GM18951 (cell line): ENCODE results near the gene HCRT.
"Not testable (repeated sequence)": the region's sequence is repeated elsewhere in the genome, so short reads cannot be mapped to it uniquely, and the experiment has no call there.

Source experiments
- POLR2A ChIP-seq: IDR thresholded peaks from 4 replicates; pipeline ENCODE4 v1.6.1; 2011; ENCODE audit warnings: mild to moderate bottlenecking; ENCODE audit not compliant: insufficient read length, insufficient read depth; ENCODE audit errors: extremely low read depth
- in situ Hi-C: fragments of 300-500 bp; cut with MboI; formaldehyde crosslinking; loops from one replicate; pipeline ENCODE4 v1.12.0; 2022; ENCODE audit warnings: low sequenced_read_pairs, mixed read lengths, inconsistent platforms; ENCODE audit not compliant: unreplicated experiment

HCRT gene

DNA sequence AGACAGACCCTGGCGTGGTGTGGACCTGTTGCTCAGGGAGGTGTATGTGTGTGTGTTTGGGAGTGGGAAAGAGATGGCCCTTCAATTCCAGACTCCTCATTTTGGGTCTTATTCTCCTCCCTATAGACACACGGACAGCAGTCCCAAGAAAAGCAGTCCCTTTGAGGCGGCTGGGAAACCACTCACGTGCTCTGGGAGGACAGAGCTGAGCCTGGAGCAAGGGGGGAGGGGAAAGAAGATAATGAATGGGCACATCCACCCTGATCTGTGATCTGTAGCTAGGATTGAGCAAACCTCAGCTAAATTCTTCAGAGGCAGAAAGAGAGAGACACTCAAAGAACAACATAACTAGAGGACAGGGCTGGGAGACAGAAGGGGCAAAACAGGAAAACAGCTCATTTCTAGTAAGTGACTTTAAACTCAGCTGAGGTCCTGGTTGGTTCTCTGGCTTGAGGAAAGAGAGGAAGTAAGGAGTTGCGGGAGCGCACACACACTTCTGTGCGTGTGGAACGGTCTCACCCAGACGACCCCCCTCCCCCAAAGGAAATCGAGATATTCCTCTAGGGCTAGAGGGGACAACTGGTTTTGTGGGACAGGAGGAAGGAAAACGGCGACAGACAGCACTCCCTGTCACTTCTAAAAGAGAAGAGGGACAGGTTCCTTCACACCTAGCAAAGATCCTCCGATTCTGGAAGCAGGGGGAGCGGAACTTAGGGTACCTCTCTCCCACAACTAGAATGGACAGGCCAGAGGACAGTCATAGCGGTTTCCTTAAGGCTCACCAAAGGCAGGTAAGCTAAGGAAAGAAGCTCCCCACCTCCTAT lies 31.1 kb downstream of the HCRT start:
- in situ Hi-C loops: no loop called here
- no peak for TF ChIP-seq POLR2A

DNA sequence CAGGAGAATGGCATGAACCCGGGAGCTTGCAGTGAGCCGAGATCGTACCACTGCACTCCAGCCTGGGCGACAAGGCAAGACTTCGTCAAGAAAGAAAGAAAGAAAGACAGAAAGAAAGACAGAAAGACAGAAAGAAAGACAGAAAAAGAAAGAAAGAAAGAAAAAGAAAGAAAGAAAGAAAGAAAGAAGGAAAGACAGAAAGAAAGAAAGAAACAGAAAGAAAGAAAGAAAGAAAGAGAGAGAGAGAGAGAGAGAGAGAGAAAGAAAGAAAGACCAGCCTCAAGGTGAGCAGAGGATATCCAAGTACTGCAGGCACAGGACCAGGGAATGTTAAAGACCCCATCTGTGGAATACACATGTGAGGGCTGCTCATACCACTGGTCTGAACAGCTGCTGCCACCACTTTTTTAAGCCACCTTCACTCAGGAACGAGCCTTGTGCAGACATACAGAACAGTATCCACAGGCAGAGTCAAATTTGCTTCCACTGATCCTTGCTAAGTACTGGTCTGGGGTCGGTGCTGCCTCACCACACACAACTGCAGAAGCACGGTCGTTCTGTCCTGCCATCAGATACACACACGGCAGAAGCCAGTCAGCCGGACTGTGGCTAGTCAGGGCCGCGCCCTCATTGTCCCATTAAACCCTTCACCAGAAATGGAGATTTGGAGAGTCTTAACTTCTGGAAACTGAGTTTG lies 38.2 kb downstream of the HCRT start:
- in situ Hi-C loops: no loop called here
- no peak for TF ChIP-seq POLR2A

DNA sequence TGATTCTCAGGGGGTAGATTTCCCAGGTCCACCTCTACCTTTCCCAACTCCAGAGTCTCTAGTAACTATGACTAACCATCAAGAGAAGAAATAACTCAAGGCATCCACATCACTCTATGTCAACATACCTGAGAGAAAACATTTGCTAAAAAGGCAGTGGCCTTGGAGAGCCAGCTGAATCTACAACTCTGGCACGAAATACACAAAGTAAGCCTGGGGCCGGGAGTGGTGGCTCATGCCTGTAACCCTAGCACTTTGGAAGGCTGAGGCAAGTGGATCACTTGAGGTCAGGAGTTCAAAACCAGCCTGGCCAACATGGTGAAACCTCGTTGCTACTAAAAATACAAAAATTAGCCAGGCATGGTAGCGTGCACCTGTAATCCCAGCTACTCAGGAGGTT lies 42.1 kb downstream of the HCRT start:
- in situ Hi-C loops: not testable (repeated sequence)

DNA sequence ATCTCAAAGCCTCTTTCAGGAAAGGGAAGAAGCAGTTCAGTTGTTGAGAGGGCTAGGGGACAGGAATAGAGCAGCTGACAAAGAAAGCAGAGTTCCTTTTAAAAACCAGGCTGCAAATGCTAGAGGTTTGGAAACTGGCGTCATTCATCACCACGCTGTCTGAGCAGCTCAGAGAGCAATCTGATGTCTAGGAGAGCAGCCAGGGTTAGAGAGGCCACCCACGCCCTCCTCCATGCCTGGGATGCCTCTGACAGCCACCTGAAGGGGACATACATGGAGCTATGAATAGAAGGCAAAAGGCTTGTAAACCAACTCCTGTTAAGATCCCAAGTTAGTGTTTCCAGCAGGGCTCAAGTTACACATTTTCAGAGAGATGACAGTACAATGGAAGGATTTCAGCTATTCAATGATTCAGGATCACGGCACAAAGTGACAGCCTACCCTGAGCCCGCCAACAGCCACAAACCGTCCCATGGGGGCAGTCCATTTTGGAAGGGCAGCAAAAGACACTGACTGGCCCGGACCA lies 42.8 kb downstream of the HCRT start:
- no peak for TF ChIP-seq POLR2A
- in situ Hi-C loops: no loop called here

DNA sequence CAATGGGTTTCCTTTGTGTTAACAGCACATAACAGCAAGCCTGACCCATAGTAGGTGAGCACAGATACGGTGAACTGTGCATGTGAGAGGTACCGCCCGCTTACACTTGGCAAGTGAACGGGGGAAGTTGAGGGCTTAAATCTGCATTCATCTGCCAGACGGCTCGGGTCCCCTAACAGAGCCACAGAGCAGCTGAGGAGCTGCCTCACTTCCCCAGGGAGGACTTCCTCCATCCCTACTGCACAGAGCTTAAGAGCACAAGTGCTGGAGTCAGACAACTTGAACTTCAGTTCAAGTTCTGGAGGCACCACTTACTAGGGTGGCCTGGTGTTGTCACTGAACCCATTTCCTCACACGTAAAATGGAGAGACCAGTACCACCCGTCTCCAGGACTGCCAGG lies 43.9 kb downstream of the HCRT start:
- in situ Hi-C loops: no loop called here
- TF ChIP-seq POLR2A: no peak

DNA sequence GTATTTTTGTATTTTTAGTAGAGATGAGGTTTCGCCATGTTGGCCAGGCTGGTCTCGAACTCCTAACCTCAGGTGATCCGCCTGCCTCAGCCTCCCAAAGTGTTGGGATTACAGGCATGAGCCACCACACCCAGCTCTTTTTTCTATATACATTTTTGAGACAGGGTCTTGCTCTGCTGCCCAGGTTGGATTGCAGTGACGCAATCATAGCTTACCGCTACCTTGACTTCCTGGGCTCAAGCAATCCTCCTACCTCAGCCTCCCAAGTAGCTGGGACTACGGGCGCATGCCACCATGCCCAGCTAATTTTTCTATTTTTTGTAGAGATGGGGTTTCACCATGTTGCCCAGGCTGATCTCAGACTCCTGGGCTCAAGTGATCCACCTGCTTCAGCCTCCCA lies 44.6 kb downstream of the HCRT start:
- in situ Hi-C loops: not testable (repeated sequence)

DNA sequence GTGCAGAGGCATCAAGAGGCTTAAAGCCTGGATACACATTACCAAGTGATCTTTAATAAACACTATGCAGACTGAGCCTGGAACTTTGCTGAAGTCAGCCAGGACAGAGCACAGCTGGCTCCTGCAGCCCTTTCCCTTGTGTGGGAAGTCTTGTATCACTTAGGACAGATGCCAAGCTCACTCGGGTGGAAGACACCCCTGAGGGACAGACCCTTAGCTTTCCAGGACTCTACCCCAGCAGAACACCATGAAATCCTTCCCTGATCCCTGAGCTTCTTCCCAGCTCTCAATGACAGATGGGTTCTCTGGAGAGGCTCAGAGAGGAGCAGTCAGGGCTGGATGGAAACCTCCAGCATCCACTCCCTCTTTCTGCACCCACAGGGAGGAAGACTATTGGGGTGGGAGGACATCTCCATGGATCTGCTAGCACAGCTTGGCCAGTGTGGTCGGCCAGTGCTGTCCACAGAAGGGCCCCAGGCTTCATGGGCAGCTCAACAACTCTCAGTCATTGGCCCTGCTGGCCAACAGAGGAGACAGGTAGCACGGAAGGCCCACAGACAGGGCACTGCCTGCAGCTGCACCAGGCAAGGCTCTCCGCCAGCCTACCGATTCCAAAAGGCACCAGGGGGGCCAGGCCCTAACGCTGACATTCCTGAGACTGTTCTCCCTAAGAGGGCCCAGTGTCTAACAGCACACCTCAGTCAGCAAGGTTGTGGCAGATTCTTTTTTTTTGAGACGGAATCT lies 46.3 kb downstream of the HCRT start:
- in situ Hi-C loops: no loop called here
- TF ChIP-seq POLR2A: no peak

DNA sequence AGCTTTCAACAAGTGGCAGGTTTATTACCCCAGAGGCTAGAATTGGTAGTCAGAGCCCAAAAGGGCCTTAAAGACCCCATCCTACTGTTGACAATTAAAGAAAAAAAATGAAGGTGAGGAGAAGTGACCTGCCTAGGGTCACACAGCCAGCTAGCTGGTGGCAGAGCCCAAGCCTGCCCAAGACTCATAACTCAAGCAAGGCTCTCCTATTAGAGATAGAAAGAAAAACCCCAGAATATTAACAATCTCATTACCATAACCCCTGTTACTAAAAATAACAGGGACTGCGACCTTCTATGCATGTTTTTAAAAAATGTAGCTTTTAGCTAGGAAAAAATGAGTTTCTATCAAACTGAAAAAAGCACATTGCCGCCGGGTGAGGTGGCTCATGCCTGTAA lies 48.6 kb downstream of the HCRT start:
- in situ Hi-C loops: no loop called here
- no peak for TF ChIP-seq POLR2A

DNA sequence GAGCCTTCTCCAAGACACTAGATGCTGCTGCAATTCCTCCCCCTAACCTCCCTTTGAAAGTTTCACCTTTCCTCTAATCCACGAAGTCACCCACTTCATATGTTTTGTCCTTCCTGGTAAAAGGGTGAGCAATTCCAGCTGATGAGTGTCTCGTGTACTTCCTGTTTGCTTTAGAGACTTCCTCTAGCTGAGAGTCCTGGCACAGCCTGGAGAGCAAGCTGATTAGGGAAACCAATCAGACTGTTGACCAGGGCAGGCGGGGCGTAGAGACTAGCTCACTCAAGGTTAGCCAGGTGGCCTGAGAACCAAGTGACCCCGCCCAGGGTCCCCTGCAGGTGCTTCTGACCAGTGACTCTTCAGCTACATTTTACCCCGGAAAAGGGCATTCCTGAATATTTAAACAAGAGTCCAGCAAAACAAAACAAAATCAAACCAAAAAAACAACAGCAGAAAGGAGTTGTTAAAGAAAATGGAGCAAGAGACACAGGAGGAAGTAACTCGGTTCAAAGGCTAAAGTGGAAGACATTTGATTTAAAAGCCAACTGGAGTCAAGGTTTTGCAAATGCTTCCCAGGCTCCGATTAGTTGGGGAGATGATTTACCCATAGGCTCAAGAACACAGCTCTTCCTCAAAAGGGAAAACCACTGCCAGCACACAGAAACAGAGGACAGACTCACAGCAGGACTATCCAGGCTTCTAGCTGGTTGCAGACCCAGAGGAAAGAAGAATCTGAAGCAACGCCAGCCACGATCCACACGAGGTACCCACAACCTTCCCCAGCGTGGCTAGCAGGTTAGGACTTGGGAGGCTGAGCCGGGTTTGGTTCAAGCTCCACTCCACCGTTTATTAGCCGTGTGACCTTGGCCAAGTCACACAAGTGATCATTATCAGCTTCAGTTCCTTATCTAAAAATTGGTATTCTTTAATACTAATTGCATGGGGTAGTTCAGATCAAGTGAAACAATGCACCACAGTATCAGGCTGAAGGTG lies 49.3 kb downstream of the HCRT start:
- no peak for TF ChIP-seq POLR2A
- in situ Hi-C loops: no loop called here

DNA sequence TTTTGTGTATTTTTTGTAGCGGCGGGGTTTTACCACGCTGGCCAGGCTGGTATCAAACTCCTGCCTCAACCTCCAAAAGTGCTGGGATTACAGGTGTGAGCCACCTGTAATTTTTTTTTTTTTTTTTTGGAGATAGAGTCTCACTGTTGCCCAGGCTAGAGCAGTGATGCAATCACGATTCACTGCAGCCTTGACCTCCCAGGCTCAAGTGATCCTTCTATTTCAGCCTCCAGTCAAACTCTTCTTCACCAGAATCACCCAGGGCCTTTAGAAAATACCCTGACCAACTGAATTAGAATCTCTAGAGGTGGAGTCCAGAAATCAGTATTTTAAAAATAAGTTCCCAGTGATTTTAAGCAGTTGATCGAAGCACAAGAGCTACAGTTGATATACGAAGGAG lies 50.1 kb downstream of the HCRT start:
- no peak for TF ChIP-seq POLR2A

More for the DNA sequence above, 50.1 kb downstream of the HCRT start:
- in situ Hi-C loops: no loop called here
